ACC112 (cell line): ENCODE results near the gene L3MBTL2.

Source experiments
- H2AFZ ChIP-seq: fragments of 200-600 bp; sonication (generic); one replicate; pipeline ENCODE4 v1.6.0; 2017; ENCODE audit warnings: antibody characterized with exemption, low read length; ENCODE audit not compliant: unreplicated experiment
- H3K27ac ChIP-seq: fragments of 200-600 bp; sonication (generic); 2 replicates; pipeline ENCODE4 v1.5.1; 2014; ENCODE audit warnings: low read depth, mild to moderate bottlenecking, antibody characterized with exemption, low read length, moderate library complexity
- H3K27me3 ChIP-seq: fragments of 200-600 bp; sonication (generic); 2 replicates; pipeline ENCODE4 v1.6.1; 2014; ENCODE audit warnings: mild to moderate bottlenecking, antibody characterized with exemption, low read length, moderate library complexity, mixed read lengths; ENCODE audit not compliant: insufficient read depth
- H3K36me3 ChIP-seq: fragments of 200-600 bp; sonication (generic); 2 replicates; pipeline ENCODE4 v1.6.1; 2016; ENCODE audit warnings: mild to moderate bottlenecking, antibody characterized with exemption, low read length, moderate library complexity, mixed read lengths; ENCODE audit not compliant: insufficient read depth
- H3K4me1 ChIP-seq: fragments of 200-600 bp; sonication (generic); one replicate; pipeline ENCODE4 v1.6.1; 2016; ENCODE audit warnings: low read length, mixed read lengths; ENCODE audit not compliant: insufficient read depth, unreplicated experiment, control insufficient read depth
- H3K4me3 ChIP-seq: fragments of 200-600 bp; sonication (generic); 2 replicates; pipeline ENCODE4 v1.5.1; 2014; ENCODE audit warnings: mild to moderate bottlenecking, low read depth, low read length
- H3K79me2 ChIP-seq: fragments of 200-600 bp; sonication (generic); one replicate; pipeline ENCODE4 v1.6.0; 2016; ENCODE audit warnings: low read length; ENCODE audit not compliant: control insufficient read depth, unreplicated experiment, insufficient read depth

The L3MBTL2 gene

GRCh38 chr22:41242396-41243117, 37.4 kb downstream of the L3MBTL2 start:
- H3K4me1 ChIP-seq = no peaks in the 10 kb centered on the region
- H3K27ac ChIP-seq = no peak overlapping the region
- no peaks in the 10 kb centered on the region for H3K79me2 ChIP-seq
- H3K4me3 ChIP-seq = no peak overlapping the region
- no peak overlapping the region for H2AFZ ChIP-seq
- H3K27me3 ChIP-seq = no peaks in the 10 kb centered on the region
- H3K36me3 ChIP-seq = 0 out of 2 replicates have a peak, but pooled peaks cover 5% of the 10 kb centered on the region

GRCh38 chr22:41243361-41243760, 38.2 kb downstream of the L3MBTL2 start:
- Histone ChIP-seq H3K27ac (no peak overlapping the region), H3K79me2 (no peaks in the 10 kb centered on the region), H3K36me3 (0 out of 2 replicates have a peak, but pooled peaks cover 5% of the 10 kb centered on the region), H2AFZ (no peak overlapping the region), H3K4me1 (no peaks in the 10 kb centered on the region), H3K4me3 (no peak overlapping the region), H3K27me3 (no peaks in the 10 kb centered on the region)

GRCh38 chr22:41245917-41246499, 40.9 kb downstream of the L3MBTL2 start:
- H3K4me1 ChIP-seq = no peaks in the 10 kb centered on the region
- H3K79me2 ChIP-seq = no peaks in the 10 kb centered on the region
- no peak overlapping the region for H3K4me3 ChIP-seq
- no peak overlapping the region for H3K27ac ChIP-seq
- H3K27me3 ChIP-seq = no peaks in the 10 kb centered on the region
- H2AFZ ChIP-seq = no peak overlapping the region
- H3K36me3 ChIP-seq = 0 out of 2 replicates have a peak, but pooled peaks cover 5% of the 10 kb centered on the region

- H3K79me2 ChIP-seq = no peaks in the 10 kb centered on the region
- no peak overlapping the region for H3K4me3 ChIP-seq
- H2AFZ ChIP-seq = no peak overlapping the region
- H3K36me3 ChIP-seq = 0 out of 2 replicates have a peak, but pooled peaks cover 5% of the 10 kb centered on the region
- no peaks in the 10 kb centered on the region for H3K27me3 ChIP-seq
- no peaks in the 10 kb centered on the region for H3K4me1 ChIP-seq
- no peak overlapping the region for H3K27ac ChIP-seq
Measured at GRCh38 chr22:41247703-41248102, 42.6 kb downstream of the L3MBTL2 start.

GRCh38 chr22:41248314-41248713, 43.2 kb downstream of the L3MBTL2 start:
- H2AFZ ChIP-seq = no peak overlapping the region
- no peak overlapping the region for H3K27ac ChIP-seq
- H3K36me3 ChIP-seq = 0 out of 2 replicates have a peak, but pooled peaks cover 5% of the 10 kb centered on the region
- H3K4me1 ChIP-seq = no peaks in the 10 kb centered on the region
- no peaks in the 10 kb centered on the region for H3K27me3 ChIP-seq
- no peaks in the 10 kb centered on the region for H3K79me2 ChIP-seq
- no peak overlapping the region for H3K4me3 ChIP-seq

- H2AFZ ChIP-seq = no peak overlapping the region
- no peak overlapping the region for H3K4me3 ChIP-seq
- no peaks in the 10 kb centered on the region for H3K79me2 ChIP-seq
- no peaks in the 10 kb centered on the region for H3K27me3 ChIP-seq
- H3K27ac ChIP-seq = no peak overlapping the region
- no peaks in the 10 kb centered on the region for H3K4me1 ChIP-seq
- 0 out of 2 replicates have a peak, but pooled peaks cover 5% of the 10 kb centered on the region for H3K36me3 ChIP-seq
Measured at GRCh38 chr22:41248758-41249157, 43.6 kb downstream of the L3MBTL2 start.

- Histone ChIP-seq H3K27ac (no peak overlapping the region), H3K4me3 (no peak overlapping the region), H3K4me1 (no peaks in the 10 kb centered on the region), H3K79me2 (no peaks in the 10 kb centered on the region), H2AFZ (no peak overlapping the region), H3K36me3 (0 out of 2 replicates have a peak, but pooled peaks cover 5% of the 10 kb centered on the region), H3K27me3 (no peaks in the 10 kb centered on the region)
Measured at GRCh38 chr22:41249442-41249841, 44.3 kb downstream of the L3MBTL2 start.

GRCh38 chr22:41250127-41250526, 45.0 kb downstream of the L3MBTL2 start:
- H3K79me2 ChIP-seq = no peaks in the 10 kb centered on the region
- H3K36me3 ChIP-seq = 0 out of 2 replicates have a peak, but pooled peaks cover 5% of the 10 kb centered on the region
- H3K27ac ChIP-seq = no peak overlapping the region
- H2AFZ ChIP-seq = no peak overlapping the region
- no peaks in the 10 kb centered on the region for H3K4me1 ChIP-seq
- no peak overlapping the region for H3K4me3 ChIP-seq
- H3K27me3 ChIP-seq = no peaks in the 10 kb centered on the region

GRCh38 chr22:41252365-41252764, 47.3 kb downstream of the L3MBTL2 start:
- no peak overlapping the region for H2AFZ ChIP-seq
- peaks cover 3% of the 10 kb centered on the region for H3K79me2 ChIP-seq
- H3K36me3 ChIP-seq = no peaks in the 10 kb centered on the region
- H3K4me1 ChIP-seq = peaks cover 10% of the 10 kb centered on the region
- H3K27ac ChIP-seq = no peak overlapping the region
- no peak overlapping the region for H3K4me3 ChIP-seq
- no peaks in the 10 kb centered on the region for H3K27me3 ChIP-seq

- Histone ChIP-seq H3K79me2 (peaks cover 3% of the 10 kb centered on the region), H3K27me3 (no peaks in the 10 kb centered on the region), H2AFZ (no peak overlapping the region), H3K4me3 (no peak overlapping the region), H3K27ac (no peak overlapping the region), H3K4me1 (peaks cover 14% of the 10 kb centered on the region), H3K36me3 (no peaks in the 10 kb centered on the region)
Measured at GRCh38 chr22:41254230-41254629, 49.1 kb downstream of the L3MBTL2 start.
